ENCODE results near the gene CAPN10. TPM values are rescaled to one million over a fixed set of nuclear protein-coding genes. Genes with fewer than 3 reads are reported as not detected.

Gene CAPN10
- total RNA-seq, 1 donor from 2014 or later, result 47.8 TPM

- no peak for TF ChIP-seq CTCF (IDR thresholded peaks at IDR 0.05; ENCODE audit: unreplicated experiment)
- Mint-ChIP-seq H3K27me3 (ENCODE audit: unreplicated experiment) (peaks cover 5% of the 10 kb centered on the region), H3K27ac (ENCODE audit: unreplicated experiment) (no peak overlapping the region), H3K4me1 (ENCODE audit: unreplicated experiment) (peaks cover 4% of the 10 kb centered on the region), H3K36me3 (ENCODE audit: low read depth, unreplicated experiment) (peaks cover 15% of the 10 kb centered on the region), H3K9me3 (ENCODE audit: unreplicated experiment) (peaks cover 4% of the 10 kb centered on the region), H3K4me3 (ENCODE audit: unreplicated experiment) (no peak overlapping the region)
- no peak for DNase-seq (ENCODE audit: low spot score)
Observed at GRCh38 chr2:240576436-240577205, 9.9 kb upstream of the CAPN10 start.

DNA sequence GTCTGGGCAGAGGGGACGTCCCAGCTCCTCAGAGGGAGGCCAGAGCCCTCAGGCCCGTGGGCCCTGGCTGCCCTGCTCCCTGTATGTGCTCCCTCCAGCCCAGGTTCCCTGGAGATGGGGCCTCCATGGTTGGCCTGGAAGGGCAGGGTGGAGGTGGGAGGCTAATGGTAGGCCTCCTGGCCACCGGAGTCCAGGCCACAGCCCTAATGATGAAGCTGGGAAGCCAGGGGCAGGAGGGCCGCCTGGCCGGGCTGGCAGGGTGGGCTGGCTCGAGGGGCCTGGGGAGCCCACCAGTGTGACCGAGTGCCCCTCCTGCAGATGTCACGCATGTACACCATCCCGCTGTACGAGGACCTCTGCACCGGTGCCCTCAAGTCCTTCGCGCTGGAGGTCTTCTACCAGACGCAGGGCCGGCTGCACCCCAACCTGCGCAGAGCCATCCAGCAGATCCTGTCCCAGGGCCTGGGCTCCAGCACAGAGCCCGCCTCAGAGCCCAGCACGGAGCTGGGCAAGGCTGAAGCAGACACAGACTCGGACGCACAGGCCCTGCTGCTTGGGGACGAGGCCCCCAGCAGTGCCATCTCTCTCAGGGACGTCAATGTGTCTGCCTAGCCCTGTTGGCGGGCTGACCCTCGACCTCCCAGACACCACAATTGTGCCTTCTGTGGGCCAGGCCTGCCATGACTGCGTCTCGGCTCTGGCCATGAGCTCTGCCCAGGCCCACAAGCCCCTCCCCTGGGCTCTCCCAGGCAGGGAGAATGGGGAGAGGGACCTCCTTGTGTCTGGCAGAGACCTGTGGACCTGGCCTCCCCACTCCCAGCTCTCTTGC lies 9.0 kb upstream of the CAPN10 start:
- DNase-seq (ENCODE audit: low spot score), result no peak
- peaks cover 24% of the 10 kb centered on the region for H3K36me3 Mint-ChIP-seq (ENCODE audit: low read depth, unreplicated experiment)
- TF ChIP-seq CTCF (IDR thresholded peaks at IDR 0.05; ENCODE audit: unreplicated experiment), result no peak
- no peak overlapping the region for H3K4me3 Mint-ChIP-seq (ENCODE audit: unreplicated experiment)
- peaks cover 5% of the 10 kb centered on the region for H3K27me3 Mint-ChIP-seq (ENCODE audit: unreplicated experiment)
- peaks cover 4% of the 10 kb centered on the region for H3K4me1 Mint-ChIP-seq (ENCODE audit: unreplicated experiment)
- H3K9me3 Mint-ChIP-seq (ENCODE audit: unreplicated experiment), result peaks cover 4% of the 10 kb centered on the region
- H3K27ac Mint-ChIP-seq (ENCODE audit: unreplicated experiment), result no peak overlapping the region

DNA sequence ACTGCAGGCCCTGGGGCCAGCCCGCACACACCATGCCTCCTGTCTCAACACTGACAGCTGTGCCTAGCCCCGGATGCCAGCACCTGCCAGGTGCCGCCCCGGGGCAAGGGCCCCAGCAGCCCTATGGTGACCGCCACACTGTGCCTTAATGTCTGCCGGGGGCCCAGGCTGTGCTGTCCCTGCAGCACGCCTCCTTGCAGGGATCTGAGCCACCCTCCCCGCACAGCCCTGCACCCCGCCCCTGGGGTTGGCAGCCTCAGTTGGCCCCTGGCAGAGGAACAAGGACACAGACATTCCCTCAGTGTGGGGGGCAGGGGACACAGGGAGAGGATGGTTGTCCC lies 8.5 kb upstream of the CAPN10 start:
- no peak overlapping the region for H3K4me3 Mint-ChIP-seq (ENCODE audit: unreplicated experiment)
- H3K36me3 Mint-ChIP-seq (ENCODE audit: low read depth, unreplicated experiment), result peaks cover 27% of the 10 kb centered on the region
- H3K4me1 Mint-ChIP-seq (ENCODE audit: unreplicated experiment), result peaks cover 4% of the 10 kb centered on the region
- no peak for DNase-seq (ENCODE audit: low spot score)
- no peak for TF ChIP-seq CTCF (IDR thresholded peaks at IDR 0.05; ENCODE audit: unreplicated experiment)
- peaks cover 4% of the 10 kb centered on the region for H3K9me3 Mint-ChIP-seq (ENCODE audit: unreplicated experiment)
- H3K27me3 Mint-ChIP-seq (ENCODE audit: unreplicated experiment), result peaks cover 5% of the 10 kb centered on the region
- no peak overlapping the region for H3K27ac Mint-ChIP-seq (ENCODE audit: unreplicated experiment)

GRCh38 chr2:240578488-240578887 lies 8.0 kb upstream of the CAPN10 start:
- H3K27me3 Mint-ChIP-seq (ENCODE audit: unreplicated experiment), result peaks cover 5% of the 10 kb centered on the region
- H3K4me3 Mint-ChIP-seq (ENCODE audit: unreplicated experiment), result no peak overlapping the region
- peaks cover 4% of the 10 kb centered on the region for H3K9me3 Mint-ChIP-seq (ENCODE audit: unreplicated experiment)
- TF ChIP-seq CTCF (IDR thresholded peaks at IDR 0.05; ENCODE audit: unreplicated experiment), result no peak
- peaks cover 27% of the 10 kb centered on the region for H3K36me3 Mint-ChIP-seq (ENCODE audit: low read depth, unreplicated experiment)
- peaks cover 4% of the 10 kb centered on the region for H3K4me1 Mint-ChIP-seq (ENCODE audit: unreplicated experiment)
- no peak for DNase-seq (ENCODE audit: low spot score)
- no peak overlapping the region for H3K27ac Mint-ChIP-seq (ENCODE audit: unreplicated experiment)
